CD4-positive, alpha-beta T cell treated with Interleukin-15 for 1 hour (primary cell): Measurements from ENCODE around the gene EIF5A.

Experiments used
- DNase-seq: peaks from one replicate; pipeline ENCODE4 v3.0.0-alpha.2; 2020

EIF5A gene

DNA sequence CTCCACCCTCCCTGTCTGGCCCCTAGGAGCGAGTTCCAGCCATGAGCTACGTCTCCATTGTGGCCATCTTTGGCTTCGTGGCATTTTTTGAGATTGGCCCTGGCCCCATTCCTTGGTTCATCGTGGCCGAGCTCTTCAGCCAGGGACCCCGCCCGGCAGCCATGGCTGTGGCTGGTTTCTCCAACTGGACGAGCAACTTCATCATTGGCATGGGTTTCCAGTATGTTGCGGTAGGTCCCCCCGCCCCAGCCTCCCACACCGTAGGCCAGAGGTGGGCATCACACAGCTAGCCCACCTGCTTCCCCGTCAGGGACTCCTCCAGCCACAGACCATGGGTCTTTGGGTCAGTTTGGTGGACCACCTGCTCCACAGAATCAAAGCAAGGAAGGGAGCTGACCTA is 21.7 kb upstream of the EIF5A start:
- DNase-seq: no peak

DNA sequence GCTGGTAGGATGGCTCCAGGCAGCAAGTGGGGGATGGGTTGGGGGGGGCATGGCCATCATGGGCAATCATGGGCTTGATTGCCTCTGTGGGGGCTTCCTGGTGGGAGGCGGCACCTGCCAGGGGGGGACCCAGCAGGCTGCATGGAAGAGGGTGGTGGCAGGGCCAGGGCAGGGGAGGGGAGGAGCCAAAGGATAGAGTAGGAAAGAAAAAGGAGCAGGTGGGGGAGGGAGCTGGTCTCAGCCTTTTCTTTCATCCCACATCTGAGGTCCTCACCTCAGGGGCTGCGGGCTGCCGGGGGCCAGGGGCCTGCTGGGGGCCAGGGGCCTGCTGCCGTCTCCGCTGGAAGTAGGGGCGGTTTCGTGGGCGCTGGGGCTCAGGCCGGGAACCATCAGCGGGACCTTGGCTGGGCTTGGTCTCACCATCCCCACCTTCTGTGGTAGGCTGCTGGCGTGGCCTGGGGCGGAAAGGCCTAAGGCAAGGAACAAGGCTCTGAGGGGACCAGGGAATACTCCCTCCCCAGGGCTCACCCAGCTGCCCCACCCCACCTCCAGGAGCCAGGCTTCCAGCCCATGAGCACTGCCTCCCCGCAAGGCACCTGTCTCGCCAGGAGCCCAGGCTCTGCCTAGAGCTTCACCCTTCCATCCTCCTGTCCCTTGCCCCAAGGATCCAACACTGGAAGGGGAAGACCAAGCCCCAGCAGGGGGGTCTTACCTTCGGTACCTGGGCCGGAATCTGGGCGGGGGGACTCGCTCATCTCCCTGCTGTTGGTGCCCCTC is 18.0 kb upstream of the EIF5A start:
- no peak for DNase-seq

GRCh38 chr17:7290166-7290565 is 17.3 kb upstream of the EIF5A start:
- DNase-seq: no peak

DNA sequence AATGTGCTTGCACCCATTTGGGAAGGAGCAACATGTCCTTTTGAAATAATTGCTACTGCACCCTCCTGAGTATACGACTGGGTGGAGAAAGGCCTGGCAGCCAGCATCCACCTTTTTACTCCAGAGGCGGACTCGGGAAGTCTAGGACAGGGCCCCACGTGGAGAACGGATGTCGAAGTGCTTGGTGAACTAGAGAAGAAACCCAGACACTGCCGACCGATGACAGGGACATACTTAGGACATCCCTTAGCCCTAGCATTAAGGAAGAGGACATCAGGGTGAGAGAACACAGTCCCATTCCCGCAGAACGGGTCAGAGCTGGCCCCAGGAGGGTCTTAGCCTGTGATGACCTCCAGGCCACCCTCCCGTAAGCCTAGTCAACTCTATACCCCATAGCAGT is 16.7 kb upstream of the EIF5A start:
- no peak for DNase-seq

DNA sequence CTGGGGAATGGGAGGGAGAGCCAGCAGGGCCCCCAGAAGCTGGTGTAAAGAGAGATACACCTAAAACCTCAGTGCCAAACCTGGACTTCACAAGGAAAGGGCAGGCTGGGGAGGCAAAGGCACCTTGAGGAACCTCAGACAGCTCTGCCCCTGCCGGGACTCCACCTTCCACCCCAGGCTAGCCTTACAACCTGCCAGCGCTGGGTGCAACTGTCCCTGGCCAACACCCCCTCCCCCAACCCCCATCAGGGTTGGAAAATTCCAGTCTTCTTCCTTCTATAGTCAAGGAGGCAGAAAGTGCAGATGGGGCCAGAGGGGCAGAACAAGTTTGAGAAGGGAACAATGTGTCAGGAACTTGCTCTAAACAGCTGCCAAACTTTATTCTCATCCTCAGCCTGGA is 15.2 kb upstream of the EIF5A start:
- DNase-seq: no peak

GRCh38 chr17:7292729-7293128 is 14.7 kb upstream of the EIF5A start:
- DNase-seq: no peak

DNA sequence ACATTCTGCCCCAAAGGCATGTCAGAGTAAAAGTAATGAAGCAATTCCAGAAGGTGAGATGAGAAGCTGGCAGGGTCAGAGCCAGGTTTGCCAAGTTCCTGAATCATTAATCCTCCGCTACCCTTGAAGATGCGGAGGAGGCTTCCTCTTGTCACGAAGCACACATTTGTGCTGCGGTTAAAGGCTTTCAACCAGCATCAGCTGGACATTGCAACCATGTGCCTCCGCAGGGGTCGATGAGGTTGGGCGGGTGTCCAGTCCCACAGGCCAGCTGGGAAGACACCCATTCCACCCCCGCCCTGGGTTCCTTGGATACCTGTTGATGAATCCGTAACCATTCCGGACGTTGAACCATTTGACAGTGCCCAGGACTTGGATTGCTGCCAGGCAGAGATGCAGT is 14.3 kb upstream of the EIF5A start:
- no peak for DNase-seq

- no peak for DNase-seq
Measured at GRCh38 chr17:7293816-7294613, 13.4 kb upstream of the EIF5A start.

- DNase-seq: peak; percentile 87
Measured at GRCh38 chr17:7294614-7295153, 12.7 kb upstream of the EIF5A start, which contains the start of gene YBX2. TSS of gene YBX2 (minus strand) at chr17:7294639. CDS start at chr17:7294500, 139 bp downstream.

GRCh38 chr17:7295230-7296180 is 11.9 kb upstream of the EIF5A start:
- DNase-seq: no peak

DNA sequence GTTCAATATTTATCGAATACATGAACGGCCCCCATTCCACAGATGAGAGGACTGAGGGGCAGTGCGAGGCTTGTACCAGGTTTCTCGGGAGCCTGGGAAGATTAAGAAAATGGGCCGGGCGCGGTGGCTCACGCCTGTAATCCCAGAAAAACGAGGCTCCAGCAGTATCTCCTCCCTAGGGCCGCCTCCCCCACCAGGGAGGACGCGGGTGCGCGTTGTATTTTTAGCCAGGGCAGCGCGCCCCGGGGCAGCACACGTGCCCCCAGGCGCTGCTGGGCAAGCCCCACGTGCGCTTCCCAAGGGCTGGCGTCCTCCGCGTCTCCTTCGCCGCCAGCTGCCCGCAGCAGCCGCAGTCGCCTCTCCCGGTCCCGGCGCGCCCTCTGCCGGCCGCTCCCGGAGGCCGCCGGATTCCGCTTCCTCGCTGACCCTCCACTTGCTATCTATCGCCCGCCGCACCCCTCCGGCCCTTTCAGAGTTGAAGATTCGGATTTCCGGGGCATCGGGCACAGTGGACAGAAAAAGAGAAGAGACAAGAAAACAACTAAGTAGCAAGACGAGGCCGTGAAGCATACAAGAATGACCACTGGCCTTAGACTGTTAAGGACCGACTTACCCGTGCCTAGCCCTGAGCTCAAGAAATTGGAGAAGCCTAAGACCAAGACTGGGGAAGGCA is 11.1 kb upstream of the EIF5A start:
- DNase-seq: peak; percentile 74

GRCh38 chr17:7304179-7304578 is 3.2 kb upstream of the EIF5A start:
- DNase-seq: no peak

GRCh38 chr17:7307686-7308624 is 527 bp downstream of the EIF5A start:
- peak; percentile 61 for DNase-seq

DNA sequence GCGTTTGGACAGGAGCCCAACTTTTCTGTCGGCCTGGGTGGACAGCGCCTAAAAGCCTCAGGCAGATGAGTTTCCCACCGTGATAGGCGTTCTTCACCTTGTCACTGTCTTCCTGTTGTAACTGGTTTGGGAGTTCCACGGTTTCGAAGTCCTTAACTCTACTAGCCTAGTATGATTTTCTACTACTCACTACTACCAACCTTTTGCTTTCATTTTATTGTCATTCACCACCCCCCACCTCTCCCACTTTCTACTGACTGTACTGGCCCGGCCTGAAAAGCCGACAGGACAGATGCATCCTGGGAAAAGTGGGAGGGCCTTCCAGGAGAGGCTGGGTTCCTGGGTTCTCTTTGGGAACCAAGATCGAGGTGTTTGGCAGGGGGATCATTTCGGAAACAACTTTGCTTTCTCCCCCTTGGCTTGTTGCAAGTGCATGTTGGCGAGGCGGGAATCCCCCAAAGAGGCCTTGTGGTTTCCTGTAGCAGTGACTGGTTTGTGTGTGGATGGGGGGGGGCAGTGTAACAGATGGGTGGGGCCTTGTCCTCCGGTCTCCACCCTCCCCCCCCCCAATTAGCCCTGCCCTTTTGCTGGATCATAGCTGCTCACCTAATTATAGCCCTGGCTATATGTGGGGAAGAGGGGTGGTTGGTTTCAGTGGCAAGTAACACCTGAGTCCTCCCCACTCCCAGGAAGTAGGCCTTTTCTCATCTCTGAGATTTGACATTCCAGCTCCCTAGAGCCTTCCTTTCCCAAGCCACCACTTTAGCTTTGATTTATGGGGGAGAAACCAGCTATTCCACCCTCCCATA is 1.4 kb downstream of the EIF5A start:
- DNase-seq: peak; percentile 94

- DNase-seq: no peak
Measured at GRCh38 chr17:7309628-7310027, 2.2 kb downstream of the EIF5A start.

GRCh38 chr17:7311110-7311705 is 3.8 kb downstream of the EIF5A start:
- no peak for DNase-seq

- DNase-seq: no peak
Measured at GRCh38 chr17:7312432-7313087, 5.1 kb downstream of the EIF5A start.

DNA sequence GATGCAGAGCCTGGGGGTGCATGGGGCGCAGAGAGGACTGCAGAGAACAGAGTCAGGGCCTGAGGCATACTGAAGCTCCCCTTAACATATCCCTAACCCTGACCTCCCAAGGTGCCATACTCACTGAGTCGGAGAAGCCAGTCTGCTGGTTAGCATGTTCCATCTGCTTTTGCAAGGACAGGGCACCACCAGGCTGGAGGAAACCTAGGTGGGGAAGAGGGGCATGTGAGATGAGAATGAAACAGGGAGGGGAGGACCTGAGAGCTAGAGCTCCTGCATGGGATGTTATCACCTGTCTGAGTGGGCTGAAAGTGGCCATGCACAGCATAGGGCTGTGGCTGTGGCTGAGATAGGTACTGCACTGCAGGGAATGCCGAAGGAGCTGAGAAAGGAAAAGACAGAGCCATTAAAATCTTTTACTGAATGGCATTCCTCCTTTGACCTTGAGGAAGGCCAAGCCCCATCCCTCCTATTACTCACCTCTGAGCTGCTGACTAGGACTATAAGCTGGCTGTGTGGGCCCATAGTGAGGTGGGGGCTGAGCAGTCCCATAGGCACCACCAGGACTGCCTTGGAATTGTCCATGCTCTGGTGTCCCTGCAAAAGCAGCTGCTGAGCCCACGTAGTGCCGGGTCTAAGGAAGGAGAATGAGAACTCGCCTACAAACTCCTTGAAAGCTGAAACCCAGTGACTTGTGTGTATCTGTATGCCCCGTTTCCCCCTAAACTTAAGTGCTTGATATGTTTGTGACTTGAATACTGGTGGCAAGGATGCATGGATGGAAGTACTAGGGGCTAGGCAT is 5.9 kb downstream of the EIF5A start:
- DNase-seq: no peak
